ENCODE measurements around the gene DCST2.

The DCST2 gene

GRCh38 chr1:155008015-155008941 lies 25.3 kb downstream of the DCST2 start:
- FAIRE-seq, result no peak

GRCh38 chr1:155007251-155007828 lies 26.2 kb downstream of the DCST2 start:
- FAIRE-seq, result no peak

DNA sequence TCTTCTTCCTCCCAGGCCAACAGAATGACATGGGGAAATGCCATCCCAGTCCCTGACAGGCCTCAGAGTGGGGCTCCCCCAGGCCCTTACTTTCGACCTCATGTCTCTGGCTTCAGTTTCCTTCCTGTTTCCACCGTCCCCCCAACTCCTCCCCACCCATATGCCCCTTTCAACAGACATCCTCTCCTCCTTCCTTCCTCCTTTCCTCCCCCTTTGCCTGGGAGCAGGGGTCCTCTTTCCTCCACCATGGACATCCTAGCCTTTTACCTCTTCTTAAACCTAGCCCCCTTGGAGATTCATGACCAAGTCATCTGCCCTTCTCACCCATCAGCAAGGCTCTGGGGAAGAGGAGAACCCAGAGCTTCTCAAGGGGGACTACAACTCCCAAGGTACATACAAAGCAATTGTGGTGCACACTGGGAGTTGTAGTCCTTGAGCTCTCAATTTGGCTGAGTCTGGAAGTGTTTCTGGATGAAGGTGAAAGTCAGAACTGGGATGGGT lies 26.9 kb downstream of the DCST2 start:
- peak; percentile 98 for FAIRE-seq

- FAIRE-seq, result no peak
These were observed 28.2 kb downstream of the DCST2 start for GRCh38 chr1:155005076-155006011.

- FAIRE-seq, result no peak
These were observed 29.1 kb downstream of the DCST2 start for GRCh38 chr1:155004352-155005075.

DNA sequence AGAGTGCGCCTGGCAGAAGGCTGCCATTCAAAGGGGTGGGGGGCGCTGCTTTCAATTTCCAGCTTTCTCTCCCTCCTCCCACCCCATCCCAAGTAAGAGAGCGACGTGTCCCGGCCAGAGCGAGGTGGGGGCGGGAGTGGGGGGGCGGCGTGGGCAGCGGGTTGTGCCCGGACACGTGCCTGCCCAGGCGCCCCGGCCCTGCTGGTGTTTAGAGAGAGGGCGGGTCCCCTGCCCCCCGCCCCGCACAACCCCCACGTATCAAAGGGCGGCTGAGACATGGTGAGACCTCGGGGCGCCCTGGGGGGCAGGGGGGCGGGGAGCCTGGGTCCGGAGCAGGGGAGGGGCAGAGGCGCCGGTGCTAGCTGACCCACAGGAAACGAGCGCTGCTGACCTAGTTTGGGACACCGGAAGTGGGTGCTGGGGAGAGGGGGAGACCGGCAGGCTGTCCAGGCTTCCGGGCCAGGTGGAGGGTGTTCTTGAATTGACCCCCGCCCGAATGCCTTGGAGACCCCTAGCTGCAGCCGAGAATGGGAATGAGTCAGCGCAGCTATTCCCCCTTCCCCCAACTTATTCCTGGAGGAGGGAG lies 29.7 kb downstream of the DCST2 start:
- no peak for FAIRE-seq

GRCh38 chr1:155003227-155003765 lies 30.3 kb downstream of the DCST2 start:
- FAIRE-seq, result no peak

DNA sequence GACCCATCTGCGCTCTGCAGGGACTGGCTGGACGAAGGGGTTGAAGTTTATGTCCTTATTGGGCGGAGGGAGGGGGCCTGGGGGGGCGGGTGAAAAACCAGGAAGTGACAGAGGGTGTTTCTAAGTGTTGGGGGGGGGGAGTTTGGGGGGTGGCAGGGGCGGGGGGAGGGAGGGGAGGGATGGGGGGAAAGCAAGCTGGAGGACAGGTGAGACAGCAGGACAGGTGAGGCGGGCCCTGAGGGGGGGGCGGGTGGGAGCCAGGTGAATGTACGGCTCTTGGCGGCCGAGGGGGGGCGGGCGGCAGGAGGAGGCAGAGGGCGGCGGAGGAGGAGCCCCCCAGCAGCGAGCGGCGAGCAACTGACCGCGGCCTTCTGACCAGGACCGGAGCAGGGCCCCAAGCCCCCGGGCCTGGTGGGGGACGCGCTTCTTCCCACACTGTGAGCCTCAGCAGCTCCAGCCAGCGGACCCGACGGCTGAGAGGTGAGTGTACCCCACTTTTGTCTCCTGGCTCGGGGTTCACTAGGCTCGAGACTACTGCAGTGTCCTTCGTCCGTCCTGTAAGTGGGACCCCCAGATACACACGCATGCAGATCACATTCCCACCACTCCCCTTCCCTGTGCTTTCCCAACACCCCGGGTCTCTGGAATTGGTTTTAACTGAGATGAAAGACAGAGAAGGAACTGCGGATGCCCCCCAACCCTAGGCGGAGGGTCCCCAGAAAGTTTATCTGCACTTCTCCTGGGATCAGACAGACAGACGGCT lies 30.9 kb downstream of the DCST2 start, which contains the start of gene ZBTB7B:
Gene ZBTB7B (plus strand): TSS at position 339 of the 763 bp plus-strand sequence. CDS start 11,859 bp downstream, outside the sequence.
- FAIRE-seq, result no peak

DNA sequence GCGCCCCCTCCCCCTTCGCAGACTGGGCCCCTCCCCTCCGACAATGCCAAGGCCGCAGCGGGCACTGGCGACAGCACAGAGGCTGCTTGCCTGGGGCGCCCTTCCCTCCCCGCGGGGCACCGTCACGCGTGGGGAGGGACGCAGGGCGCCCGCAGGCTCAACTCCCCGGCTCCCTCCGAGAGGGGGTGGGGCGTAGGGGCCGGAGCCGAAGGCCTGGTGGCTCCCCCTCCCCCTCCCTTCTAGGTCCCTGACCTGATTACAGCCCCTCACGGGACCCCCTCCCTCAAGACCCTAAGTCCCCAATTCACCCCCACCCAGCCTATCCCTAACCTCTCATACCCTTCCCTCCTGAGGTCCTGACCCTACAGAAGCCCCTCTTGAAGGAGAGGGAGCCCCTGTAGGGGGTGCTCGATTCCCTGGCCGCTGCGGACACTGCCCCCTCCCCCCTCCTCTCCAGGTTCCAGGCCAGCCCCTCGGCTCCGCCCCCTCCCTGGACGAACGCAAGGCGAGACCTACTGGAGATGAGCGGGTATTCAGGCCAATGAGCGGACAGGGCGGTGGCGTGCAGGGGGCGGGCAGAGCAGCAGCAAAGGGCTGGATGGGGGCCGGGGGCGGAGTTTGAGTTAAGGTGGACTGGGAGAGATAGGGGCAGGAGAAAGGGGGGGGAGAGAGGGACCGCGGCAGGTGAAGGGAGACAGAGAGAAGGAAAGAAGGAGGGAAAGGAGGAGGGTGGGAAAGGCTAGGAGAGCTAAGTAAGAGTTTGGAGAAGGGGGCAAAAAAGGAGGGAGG lies 31.7 kb downstream of the DCST2 start:
- FAIRE-seq, result peak; percentile 93

DNA sequence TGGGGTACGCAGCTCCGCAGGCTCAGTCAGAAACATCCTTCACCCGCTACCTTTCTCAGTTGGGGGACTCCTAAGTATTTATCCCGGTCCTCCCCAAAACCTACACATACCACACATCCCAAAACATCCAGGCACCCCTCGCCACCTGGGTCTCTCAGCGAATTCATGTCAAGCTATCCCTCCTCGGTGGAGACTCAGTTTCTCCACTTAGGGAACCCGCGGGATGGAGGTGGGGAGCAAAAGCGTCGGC lies 32.2 kb downstream of the DCST2 start:
- no peak for FAIRE-seq

DNA sequence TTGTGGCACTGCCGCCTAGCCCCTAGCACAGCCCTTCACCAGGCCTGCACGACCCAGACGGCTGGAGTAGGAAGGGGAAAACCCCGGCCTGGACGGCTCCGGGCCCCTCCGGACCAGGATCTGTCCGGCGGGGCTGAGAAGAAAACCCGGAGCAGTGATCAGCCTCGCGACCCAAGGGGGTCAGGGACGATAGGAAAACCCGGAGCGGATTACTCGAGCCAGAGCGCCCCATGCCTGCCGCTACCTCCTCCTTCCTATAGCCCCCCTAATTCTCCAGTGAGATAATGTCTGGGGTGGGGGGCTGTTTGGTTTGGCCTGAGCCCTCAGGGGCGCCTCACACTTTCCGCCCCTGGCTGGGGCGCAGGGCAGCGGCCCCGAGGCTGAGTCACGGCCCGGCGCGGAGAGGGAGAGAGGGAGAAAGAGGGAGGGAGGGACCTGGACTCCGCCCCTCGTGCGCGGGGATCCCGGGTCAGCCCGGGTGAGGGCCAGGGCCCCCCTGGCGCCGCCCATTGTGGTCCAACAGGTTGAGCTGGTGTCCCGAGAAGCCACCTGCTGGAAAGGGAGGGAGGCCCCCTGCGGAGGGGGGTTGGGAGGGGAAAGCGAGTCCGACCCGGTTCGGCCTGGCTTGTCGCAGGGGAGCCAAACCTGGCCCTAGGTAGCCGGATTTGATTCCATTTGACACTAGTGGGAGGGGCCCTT lies 32.7 kb downstream of the DCST2 start:
- FAIRE-seq, result peak; percentile 28

- FAIRE-seq, result no peak
These were observed 33.2 kb downstream of the DCST2 start for GRCh38 chr1:155000411-155000725.

GRCh38 chr1:154999571-155000410 lies 33.8 kb downstream of the DCST2 start:
- FAIRE-seq, result no peak

DNA sequence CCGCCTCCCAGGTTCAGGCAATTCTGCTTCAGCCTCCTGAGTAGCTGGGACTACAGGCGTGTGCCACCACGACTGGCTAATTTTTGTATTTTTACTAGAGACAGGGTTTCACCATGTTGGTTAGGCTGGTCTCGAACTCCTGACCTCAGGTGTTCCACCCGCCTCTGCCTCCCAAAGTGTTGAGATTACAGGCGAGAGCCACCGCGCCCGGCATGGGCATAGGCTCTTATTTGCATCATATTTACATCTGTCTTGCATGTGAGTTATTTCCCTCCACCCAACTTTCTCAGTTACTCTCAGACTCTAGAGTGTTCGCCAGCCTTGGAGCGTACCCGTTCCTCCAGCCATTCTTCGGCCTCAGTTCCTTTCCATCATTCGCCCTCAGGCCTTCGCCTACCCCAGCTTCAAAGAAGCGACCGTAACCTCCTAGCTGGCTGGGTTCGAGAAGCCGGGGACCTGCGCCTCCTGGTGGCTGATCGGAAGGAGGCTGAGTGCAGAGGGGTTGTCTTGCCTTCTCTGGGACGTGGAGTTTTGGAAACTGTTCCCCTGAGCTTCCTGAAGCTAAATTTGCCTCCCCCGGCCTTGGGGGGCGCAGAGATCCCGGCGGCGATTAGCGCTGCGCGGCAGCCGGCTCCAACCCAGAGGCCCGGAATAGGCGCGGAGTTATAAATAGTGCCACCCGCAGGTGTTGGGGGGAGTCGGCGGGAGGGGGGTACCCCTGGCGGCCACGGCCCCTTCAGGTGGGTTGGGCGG lies 34.6 kb downstream of the DCST2 start:
- FAIRE-seq, result peak; percentile 91

- FAIRE-seq, result no peak
These were observed 35.3 kb downstream of the DCST2 start for GRCh38 chr1:154998201-154998780.

DNA sequence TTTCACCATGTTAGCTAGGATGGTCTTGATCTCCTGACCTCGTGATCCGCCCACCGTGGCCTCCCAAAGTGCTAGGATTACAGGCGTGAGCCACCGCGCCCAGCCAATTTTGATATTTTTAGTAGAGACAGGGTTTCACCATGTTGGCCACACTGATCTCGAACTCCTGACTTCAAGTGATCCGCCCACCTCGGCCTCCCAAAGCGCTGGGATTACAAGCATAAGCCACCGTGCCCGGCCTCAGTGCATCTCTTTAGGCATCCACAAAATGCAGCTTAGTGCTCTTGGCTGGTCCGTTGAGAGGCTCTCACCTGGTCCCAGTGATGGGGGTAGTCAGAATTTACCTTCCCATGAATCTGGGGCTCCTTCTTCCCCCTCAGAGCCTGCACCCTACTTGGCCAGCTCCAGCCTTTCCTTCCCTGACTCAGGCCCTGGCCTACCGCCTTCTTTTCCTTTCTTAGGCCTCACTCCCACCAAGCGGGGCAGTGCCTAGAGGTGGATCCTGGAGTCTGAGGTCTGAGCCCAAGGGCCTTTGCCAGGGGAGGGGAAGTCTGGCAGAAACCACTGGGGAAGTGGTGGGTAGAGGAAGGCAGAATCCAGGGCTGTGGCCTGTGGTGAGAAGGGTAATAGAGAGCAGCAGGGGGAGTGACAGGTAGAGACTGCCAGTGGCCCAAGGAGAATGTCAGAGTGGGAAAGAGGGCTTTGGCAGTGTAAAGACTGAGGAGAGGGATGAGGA lies 36.4 kb downstream of the DCST2 start:
- no peak for FAIRE-seq
